HCT116 (cell line): ENCODE measurements around the gene MRLN.

ENCODE experiments used
- CTCF ChIP-seq, 3 experiments: fragments of 200-600 bp in 1 of 3; sonication (generic) in 1 of 3; IDR thresholded peaks in 2 of 3; conservative IDR thresholded peaks in 1 of 3; 2 replicates each; pipeline ENCODE4 v1.5.1; 2012 to 2017; ENCODE audit warnings: low read depth in 2 of 3, low read length in 2 of 3, antibody characterized with exemption in 1 of 3, borderline replicate concordance in 1 of 3, control low read depth in 1 of 3, mild to moderate bottlenecking in 1 of 3, mixed read lengths in 1 of 3, mixed run types in 1 of 3, moderate library complexity in 1 of 3; ENCODE audit not compliant: insufficient read depth in 1 of 3
- EZH2 ChIP-seq: fragments of 200-600 bp; sonication (generic); IDR thresholded peaks from 2 replicates; pipeline ENCODE4 v1.6.1; 2017; ENCODE audit warnings: antibody characterized with exemption, mixed run types
- TF ChIP-seq, protein P1 (sequence below): IDR thresholded peaks from 2 replicates; pipeline ENCODE4 v1.6.1; 2012

GRCh38 chr10:59694936-59695335 is 58.3 kb downstream of the MRLN start:
- TF ChIP-seq, protein P1, sequence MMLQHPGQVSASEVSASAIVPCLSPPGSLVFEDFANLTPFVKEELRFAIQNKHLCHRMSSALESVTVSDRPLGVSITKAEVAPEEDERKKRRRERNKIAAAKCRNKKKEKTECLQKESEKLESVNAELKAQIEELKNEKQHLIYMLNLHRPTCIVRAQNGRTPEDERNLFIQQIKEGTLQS, result no peak
- TF ChIP-seq EZH2, result no peak
- TF ChIP-seq CTCF (IDR thresholded peaks at IDR 0.05 in 2 of 3, conservative IDR thresholded peaks at IDR 0.05 in 1 of 3; ENCODE audit: borderline replicate concordance in 1 of 3, insufficient read depth in 1 of 3, low read depth in 2 of 3, low read length in 2 of 3), result no peak
